Activated naive CD8-positive, alpha-beta T cell treated with anti-CD3 and anti-CD28 coated beads, Interleukin-2, amount 50 U/mL, for 24 hours (primary cell): ENCODE measurements around the gene KIZ.

Experiments
- ATAC-seq: fragments of 150-1000 bp; cut with Tn5 transposase; one replicate; pipeline ENCODE4 v1.10.0; 2021
- DNase-seq: peaks from one replicate; pipeline ENCODE4 v3.0.0; 2021
- H3K27ac Mint-ChIP-seq: one replicate; pipeline ENCODE4 v1.8.0; 2021; ENCODE audit warnings: mild to moderate bottlenecking, mixed read lengths
- H3K27me3 Mint-ChIP-seq: one replicate; pipeline ENCODE4 v1.8.0; 2021; ENCODE audit warnings: mixed read lengths
- H3K36me3 Mint-ChIP-seq: one replicate; pipeline ENCODE4 v1.8.0; 2021; ENCODE audit warnings: low read depth, mixed read lengths
- H3K4me1 Mint-ChIP-seq: one replicate; pipeline ENCODE4 v1.8.0; 2021; ENCODE audit warnings: mixed read lengths
- H3K4me3 Mint-ChIP-seq: one replicate; pipeline ENCODE4 v1.8.0; 2021; ENCODE audit warnings: mild to moderate bottlenecking, moderate library complexity, mixed read lengths
- H3K9me3 Mint-ChIP-seq: one replicate; pipeline ENCODE4 v1.8.0; 2021; ENCODE audit warnings: mixed read lengths

Gene KIZ

GRCh38 chr20:21286775-21287174, 160.9 kb downstream of the KIZ start:
- no peak overlapping the region for H3K27ac Mint-ChIP-seq
- H3K4me1 Mint-ChIP-seq = no peaks in the 10 kb centered on the region
- H3K36me3 Mint-ChIP-seq = peaks cover 2% of the 10 kb centered on the region
- peaks cover 34% of the 10 kb centered on the region for H3K27me3 Mint-ChIP-seq
- no peak overlapping the region for H3K4me3 Mint-ChIP-seq
- no peak for ATAC-seq
- H3K9me3 Mint-ChIP-seq = peaks cover 12% of the 10 kb centered on the region
- DNase-seq = no peak

- Mint-ChIP-seq H3K36me3 (peaks cover 2% of the 10 kb centered on the region), H3K9me3 (peaks cover 8% of the 10 kb centered on the region), H3K4me1 (no peaks in the 10 kb centered on the region), H3K27me3 (peaks cover 29% of the 10 kb centered on the region), H3K27ac (no peak overlapping the region), H3K4me3 (no peak overlapping the region)
- DNase-seq = no peak
- no peak for ATAC-seq
These were observed 162.9 kb downstream of the KIZ start for GRCh38 chr20:21288587-21289370.

- DNase-seq (no peak), ATAC-seq (no peak)
- no peak overlapping the region for H3K27ac Mint-ChIP-seq
- peaks cover 8% of the 10 kb centered on the region for H3K9me3 Mint-ChIP-seq
- no peaks in the 10 kb centered on the region for H3K4me1 Mint-ChIP-seq
- peaks cover 26% of the 10 kb centered on the region for H3K27me3 Mint-ChIP-seq
- H3K36me3 Mint-ChIP-seq = peaks cover 2% of the 10 kb centered on the region
- H3K4me3 Mint-ChIP-seq = no peak overlapping the region
These were observed 163.8 kb downstream of the KIZ start for GRCh38 chr20:21289651-21290050.

- Mint-ChIP-seq H3K9me3 (peaks cover under 1% of the 10 kb centered on the region), H3K27me3 (peaks cover 20% of the 10 kb centered on the region), H3K36me3 (no peaks in the 10 kb centered on the region), H3K4me1 (no peaks in the 10 kb centered on the region), H3K27ac (no peak overlapping the region), H3K4me3 (no peak overlapping the region)
- no peak for ATAC-seq
- DNase-seq = no peak
These were observed 165.1 kb downstream of the KIZ start for GRCh38 chr20:21291026-21291425.

GRCh38 chr20:21294755-21295154, 168.9 kb downstream of the KIZ start:
- H3K27me3 Mint-ChIP-seq = peaks cover 15% of the 10 kb centered on the region
- H3K4me3 Mint-ChIP-seq = no peak overlapping the region
- no peaks in the 10 kb centered on the region for H3K36me3 Mint-ChIP-seq
- peaks cover 22% of the 10 kb centered on the region for H3K4me1 Mint-ChIP-seq
- DNase-seq = no peak
- no peak overlapping the region for H3K27ac Mint-ChIP-seq
- no peak for ATAC-seq
- H3K9me3 Mint-ChIP-seq = no peaks in the 10 kb centered on the region
